Measurements from ENCODE around the gene CPN1. TPM values are rescaled to one million over a fixed set of nuclear protein-coding genes. Genes with fewer than 3 reads are reported as not detected.

Gene CPN1
- total RNA-seq, 1 donor from 2014 or later = not detected

DNA sequence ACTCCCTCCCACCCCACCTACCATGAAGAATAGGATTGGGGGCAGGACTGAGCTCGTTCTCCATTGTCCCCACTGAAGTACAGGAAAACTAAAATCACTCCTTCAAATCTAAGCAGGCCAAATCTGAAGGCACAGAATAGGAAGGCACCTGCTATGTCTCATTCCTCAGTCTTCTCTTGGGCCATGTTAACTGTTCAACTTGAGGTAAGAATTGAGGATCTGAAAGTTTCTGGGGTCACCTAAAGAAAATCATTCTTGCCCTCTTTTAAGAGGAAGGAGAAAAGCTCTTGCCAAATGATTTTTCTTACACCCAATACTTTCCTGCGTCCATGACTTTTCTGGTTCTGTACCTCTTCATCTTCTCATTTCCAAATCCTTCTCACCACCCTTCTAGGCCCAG lies 4.9 kb downstream of the CPN1 start:
- Histone ChIP-seq H3K36me3 (ENCODE audit: insufficient read depth, low read length) (no peaks in the 10 kb centered on the region), H2AFZ (ENCODE audit: low read depth, low read length) (no peak overlapping the region), H3K4me1 (ENCODE audit: insufficient read depth, low read length) (no peaks in the 10 kb centered on the region), H3K9ac (ENCODE audit: low read length) (no peak overlapping the region), H3K9me3 (ENCODE audit: insufficient read depth, low read depth, low read length) (no peaks in the 10 kb centered on the region), H3K4me3 (ENCODE audit: insufficient read depth, low read depth, low read length) (no peak overlapping the region), H3K79me2 (ENCODE audit: insufficient read depth, low read length) (no peaks in the 10 kb centered on the region), H3K27me3 (ENCODE audit: insufficient read depth, low read length) (peaks cover 6% of the 10 kb centered on the region), H3K27ac (ENCODE audit: low read depth, low read length) (no peak overlapping the region), H3K4me2 (ENCODE audit: low read length) (no peak overlapping the region), H4K20me1 (ENCODE audit: insufficient read depth, low read length) (no peaks in the 10 kb centered on the region)
- Mint-ChIP-seq H3K27ac (ENCODE audit: unreplicated experiment) (no peak overlapping the region), H3K36me3 (ENCODE audit: low read depth, unreplicated experiment) (no peaks in the 10 kb centered on the region), H3K4me3 (ENCODE audit: unreplicated experiment) (no peak overlapping the region), H3K4me1 (ENCODE audit: low read depth, unreplicated experiment) (no peaks in the 10 kb centered on the region), H3K27me3 (ENCODE audit: low read depth, unreplicated experiment) (peaks cover 17% of the 10 kb centered on the region), H3K9me3 (ENCODE audit: unreplicated experiment) (peaks cover 4% of the 10 kb centered on the region)
- FAIRE-seq = no peak
- TF ChIP-seq EZH2 (IDR thresholded peaks at IDR 0.05; ENCODE audit: insufficient read depth, low read length) = no peak
- TF ChIP-seq, protein P1, sequence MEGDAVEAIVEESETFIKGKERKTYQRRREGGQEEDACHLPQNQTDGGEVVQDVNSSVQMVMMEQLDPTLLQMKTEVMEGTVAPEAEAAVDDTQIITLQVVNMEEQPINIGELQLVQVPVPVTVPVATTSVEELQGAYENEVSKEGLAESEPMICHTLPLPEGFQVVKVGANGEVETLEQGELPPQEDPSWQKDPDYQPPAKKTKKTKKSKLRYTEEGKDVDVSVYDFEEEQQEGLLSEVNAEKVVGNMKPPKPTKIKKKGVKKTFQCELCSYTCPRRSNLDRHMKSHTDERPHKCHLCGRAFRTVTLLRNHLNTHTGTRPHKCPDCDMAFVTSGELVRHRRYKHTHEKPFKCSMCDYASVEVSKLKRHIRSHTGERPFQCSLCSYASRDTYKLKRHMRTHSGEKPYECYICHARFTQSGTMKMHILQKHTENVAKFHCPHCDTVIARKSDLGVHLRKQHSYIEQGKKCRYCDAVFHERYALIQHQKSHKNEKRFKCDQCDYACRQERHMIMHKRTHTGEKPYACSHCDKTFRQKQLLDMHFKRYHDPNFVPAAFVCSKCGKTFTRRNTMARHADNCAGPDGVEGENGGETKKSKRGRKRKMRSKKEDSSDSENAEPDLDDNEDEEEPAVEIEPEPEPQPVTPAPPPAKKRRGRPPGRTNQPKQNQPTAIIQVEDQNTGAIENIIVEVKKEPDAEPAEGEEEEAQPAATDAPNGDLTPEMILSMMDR (IDR thresholded peaks at IDR 0.05; ENCODE audit: insufficient read depth, low read depth, low read length) = no peak
- DNase-seq (ENCODE audit: low read depth) = no peak

DNA sequence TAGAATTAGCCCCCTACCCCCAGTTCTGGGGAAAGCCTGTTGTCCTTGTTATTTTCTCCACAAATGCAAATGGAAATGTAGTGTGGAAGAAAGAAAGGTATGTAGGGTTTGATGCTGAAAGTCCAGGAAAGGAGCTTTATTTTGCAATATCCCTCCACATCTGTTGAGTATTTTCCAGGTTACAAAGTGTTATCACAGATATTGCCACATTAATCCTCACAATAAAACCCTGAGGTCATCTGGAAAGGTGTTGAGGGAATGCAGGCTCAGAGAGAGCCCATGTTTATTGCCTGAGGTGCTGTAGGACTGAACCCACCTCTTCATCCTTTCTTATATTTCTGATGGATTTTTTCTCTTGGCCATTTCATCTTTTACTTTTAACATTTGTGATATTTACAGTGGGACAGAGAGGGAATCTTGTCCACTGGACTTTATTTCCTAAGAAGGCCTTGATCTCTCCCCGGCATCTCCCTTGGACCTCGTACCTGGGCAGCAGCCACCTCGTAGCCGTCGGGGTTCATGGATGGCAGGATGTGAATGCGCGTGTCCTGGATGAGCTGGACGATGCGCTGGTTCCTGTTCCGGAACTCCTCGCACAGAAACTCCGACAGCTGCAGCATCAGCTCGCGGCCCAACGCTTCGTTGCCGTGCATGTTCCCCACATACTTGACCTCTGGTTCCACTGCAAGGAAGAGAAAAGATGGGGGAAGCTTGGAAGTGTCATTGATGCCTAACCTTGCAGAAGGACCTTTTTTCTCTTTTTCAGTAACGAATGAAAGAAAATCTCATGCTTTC lies 6.0 kb downstream of the CPN1 start:
- TF ChIP-seq, protein P1 (IDR thresholded peaks at IDR 0.05; ENCODE audit: insufficient read depth, low read depth, low read length) = no peak
- no peak for TF ChIP-seq EZH2 (IDR thresholded peaks at IDR 0.05; ENCODE audit: insufficient read depth, low read length)
- H2AFZ ChIP-seq (ENCODE audit: low read depth, low read length) = no peak overlapping the region
- H3K4me1 Mint-ChIP-seq (ENCODE audit: low read depth, unreplicated experiment) = no peaks in the 10 kb centered on the region
- H3K4me1 ChIP-seq (ENCODE audit: insufficient read depth, low read length) = no peaks in the 10 kb centered on the region
- H3K79me2 ChIP-seq (ENCODE audit: insufficient read depth, low read length) = no peaks in the 10 kb centered on the region
- no peaks in the 10 kb centered on the region for H3K27me3 ChIP-seq (ENCODE audit: insufficient read depth, low read length)
- no peaks in the 10 kb centered on the region for H3K36me3 ChIP-seq (ENCODE audit: insufficient read depth, low read length)
- no peak overlapping the region for H3K4me3 Mint-ChIP-seq (ENCODE audit: unreplicated experiment)
- H3K36me3 Mint-ChIP-seq (ENCODE audit: low read depth, unreplicated experiment) = no peaks in the 10 kb centered on the region
- no peak for FAIRE-seq
- peaks cover 12% of the 10 kb centered on the region for H3K27me3 Mint-ChIP-seq (ENCODE audit: low read depth, unreplicated experiment)
- no peak overlapping the region for H3K4me2 ChIP-seq (ENCODE audit: low read length)
- no peak overlapping the region for H3K9ac ChIP-seq (ENCODE audit: low read length)
- no peak overlapping the region for H3K27ac Mint-ChIP-seq (ENCODE audit: unreplicated experiment)
- no peak for DNase-seq (ENCODE audit: low read depth)
- peaks cover 4% of the 10 kb centered on the region for H3K9me3 Mint-ChIP-seq (ENCODE audit: unreplicated experiment)
- H3K9me3 ChIP-seq (ENCODE audit: insufficient read depth, low read depth, low read length) = no peaks in the 10 kb centered on the region
- H4K20me1 ChIP-seq (ENCODE audit: insufficient read depth, low read length) = no peaks in the 10 kb centered on the region
- H3K4me3 ChIP-seq (ENCODE audit: insufficient read depth, low read depth, low read length) = no peak overlapping the region
- no peak overlapping the region for H3K27ac ChIP-seq (ENCODE audit: low read depth, low read length)

DNA sequence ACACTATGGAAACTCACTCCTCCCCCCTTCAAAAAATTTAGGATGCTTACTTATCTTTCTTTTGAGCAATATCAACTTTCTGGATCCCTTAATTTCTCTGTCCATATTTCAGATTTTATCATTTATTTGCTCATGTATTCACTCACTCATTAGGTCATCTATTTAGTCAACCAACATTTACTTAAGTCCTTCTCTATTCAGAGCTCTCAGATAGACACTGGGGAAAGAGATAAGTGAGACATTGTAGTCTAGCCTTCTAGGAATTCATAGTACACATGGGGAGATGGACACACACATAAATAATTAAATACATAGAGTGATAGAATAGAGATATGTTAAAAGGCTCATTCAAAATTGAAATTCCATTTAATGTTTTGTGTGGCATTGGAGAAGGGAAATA lies 9.2 kb downstream of the CPN1 start:
- Mint-ChIP-seq H3K9me3 (ENCODE audit: unreplicated experiment) (peaks cover 4% of the 10 kb centered on the region), H3K27ac (ENCODE audit: unreplicated experiment) (no peak overlapping the region), H3K36me3 (ENCODE audit: low read depth, unreplicated experiment) (no peaks in the 10 kb centered on the region), H3K27me3 (ENCODE audit: low read depth, unreplicated experiment) (peaks cover 6% of the 10 kb centered on the region), H3K4me1 (ENCODE audit: low read depth, unreplicated experiment) (no peaks in the 10 kb centered on the region), H3K4me3 (ENCODE audit: unreplicated experiment) (no peak overlapping the region)
- no peak for TF ChIP-seq EZH2 (IDR thresholded peaks at IDR 0.05; ENCODE audit: insufficient read depth, low read length)
- TF ChIP-seq, protein P1 (IDR thresholded peaks at IDR 0.05; ENCODE audit: insufficient read depth, low read depth, low read length) = no peak
- H3K4me3 ChIP-seq (ENCODE audit: insufficient read depth, low read depth, low read length) = no peak overlapping the region
- no peaks in the 10 kb centered on the region for H3K4me1 ChIP-seq (ENCODE audit: insufficient read depth, low read length)
- DNase-seq (ENCODE audit: low read depth) (no peak), FAIRE-seq (no peak)
- no peak overlapping the region for H3K4me2 ChIP-seq (ENCODE audit: low read length)
- no peak overlapping the region for H3K27ac ChIP-seq (ENCODE audit: low read depth, low read length)
- H2AFZ ChIP-seq (ENCODE audit: low read depth, low read length) = no peak overlapping the region
- no peaks in the 10 kb centered on the region for H4K20me1 ChIP-seq (ENCODE audit: insufficient read depth, low read length)
- no peak overlapping the region for H3K9ac ChIP-seq (ENCODE audit: low read length)
- no peaks in the 10 kb centered on the region for H3K9me3 ChIP-seq (ENCODE audit: insufficient read depth, low read depth, low read length)
- no peaks in the 10 kb centered on the region for H3K36me3 ChIP-seq (ENCODE audit: insufficient read depth, low read length)
- H3K79me2 ChIP-seq (ENCODE audit: insufficient read depth, low read length) = no peaks in the 10 kb centered on the region
- H3K27me3 ChIP-seq (ENCODE audit: insufficient read depth, low read length) = no peaks in the 10 kb centered on the region
